ENCODE results near the gene DAGLB.

DNA sequence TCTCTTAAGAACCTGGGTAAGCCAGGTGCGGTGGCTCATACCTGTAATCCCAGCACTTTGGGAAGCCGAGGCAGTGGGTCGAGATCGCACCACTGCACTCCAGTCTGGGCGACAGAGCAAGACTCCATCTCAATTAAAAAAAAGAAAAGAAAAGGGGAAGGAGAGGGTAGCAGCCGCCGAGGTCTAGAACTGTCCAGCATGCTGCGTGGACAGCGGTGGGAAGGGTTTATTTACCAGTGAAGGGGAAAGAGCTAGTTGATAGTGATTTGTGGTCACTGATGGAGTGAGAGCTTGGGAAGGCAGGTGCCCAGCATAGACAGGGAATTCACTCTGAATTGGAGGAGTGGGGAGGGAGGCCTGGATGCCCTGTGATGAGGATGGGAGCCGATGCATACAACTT is 43.4 kb upstream of the DAGLB start:
- TF ChIP-seq, protein P1, sequence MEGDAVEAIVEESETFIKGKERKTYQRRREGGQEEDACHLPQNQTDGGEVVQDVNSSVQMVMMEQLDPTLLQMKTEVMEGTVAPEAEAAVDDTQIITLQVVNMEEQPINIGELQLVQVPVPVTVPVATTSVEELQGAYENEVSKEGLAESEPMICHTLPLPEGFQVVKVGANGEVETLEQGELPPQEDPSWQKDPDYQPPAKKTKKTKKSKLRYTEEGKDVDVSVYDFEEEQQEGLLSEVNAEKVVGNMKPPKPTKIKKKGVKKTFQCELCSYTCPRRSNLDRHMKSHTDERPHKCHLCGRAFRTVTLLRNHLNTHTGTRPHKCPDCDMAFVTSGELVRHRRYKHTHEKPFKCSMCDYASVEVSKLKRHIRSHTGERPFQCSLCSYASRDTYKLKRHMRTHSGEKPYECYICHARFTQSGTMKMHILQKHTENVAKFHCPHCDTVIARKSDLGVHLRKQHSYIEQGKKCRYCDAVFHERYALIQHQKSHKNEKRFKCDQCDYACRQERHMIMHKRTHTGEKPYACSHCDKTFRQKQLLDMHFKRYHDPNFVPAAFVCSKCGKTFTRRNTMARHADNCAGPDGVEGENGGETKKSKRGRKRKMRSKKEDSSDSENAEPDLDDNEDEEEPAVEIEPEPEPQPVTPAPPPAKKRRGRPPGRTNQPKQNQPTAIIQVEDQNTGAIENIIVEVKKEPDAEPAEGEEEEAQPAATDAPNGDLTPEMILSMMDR (IDR thresholded peaks at IDR 0.05 in 8 of 11, conservative IDR thresholded peaks at IDR 0.05 in 3 of 11), result no peak
- TF ChIP-seq POLR2A (IDR thresholded peaks at IDR 0.05) (no peak), POLR2AphosphoS5 (IDR thresholded peaks at IDR 0.05) (no peak)
